Pancreas (tissue), 10 donors: ENCODE measurements around the gene MB. TPM values are rescaled to one million over a fixed set of nuclear protein-coding genes. Genes with fewer than 3 reads are reported as not detected.

Source experiments
- ATAC-seq, 4 donors: fragments of 200-7000 bp; cut with Tn5 transposase; one replicate each; pipeline versions ENCODE4 v1.8.0 to v1.9.1; 2020; ENCODE audit warnings: mild to moderate bottlenecking in 4 of 4, moderate library complexity in 4 of 4
- DNase-seq, 6 donors: peaks; one replicate each; pipeline ENCODE4 v3.0.0-alpha.2; 2020
- FAIRE-seq: peaks from 2 replicates; lab custom pipeline; 2012; peaks lifted over from hg19 to GRCh38; lab: Jason Lieb, UNC
- H3K27ac ChIP-seq, 4 donors: fragments of 200-600 bp; sonication (generic); 1 replicate in 3 of 4; 2 replicates in 1 of 4; pipeline versions ENCODE4 v1.5.0 to v1.8.0; 2020
- H3K27me3 ChIP-seq, 4 donors: fragments of 200-600 bp; one replicate each; pipeline ENCODE4 v1.8.0; 2021
- H3K36me3 ChIP-seq, 3 donors: fragments of 200-600 bp; sonication (generic) in 1 of 3; one replicate each; pipeline versions ENCODE4 v1.5.0 to v1.8.0; 2020 to 2021
- H3K4me1 ChIP-seq, 3 donors: fragments of 200-600 bp; one replicate each; pipeline ENCODE4 v1.8.0; 2021
- H3K4me3 ChIP-seq, 4 donors: fragments of 200-600 bp; sonication (generic) in 2 of 4; one replicate each; pipeline versions ENCODE4 v1.5.0 to v1.8.0; 2020 to 2021
- H3K9me3 ChIP-seq, 4 donors: fragments of 200-600 bp; one replicate each; pipeline ENCODE4 v1.8.0; 2021
- WGBS, 2 donors: extraction: QIAGEN DNeasy Blood & Tissue Kit; methylation state at CpG; one replicate each; pipeline ENCODE4 v1.1.7; 2013; 5-methylcytosine and 5-hydroxymethylcytosine counted together
- intact Hi-C, 3 donors: fragments of 100-400 bp; cut with DNase I; formaldehyde crosslinking; loops; one replicate each; pipeline versions ENCODE4 v1.11.1 to v1.14.2; 2022
- polyA plus RNA-seq, 2 donors: library from polyadenylated mRNA; stranded (reverse); fragments of 200-250 nt; gene quantifications; one replicate each; pipeline ENCODE4 v1.2.3, GENCODE V29; 2013
- total RNA-seq, 6 donors: library from RNA; stranded (reverse); fragmentation: NEBNext Ultra II Directional in 4 of 6; extraction: Animal tissue kit (Norgen Biotek cat#: 25700) in 4 of 6; gene quantifications; one replicate each; pipeline versions ENCODE4 v1.2.1 to v1.2.4, GENCODE V29; 2021 to 2023
- TF ChIP-seq, protein P1 (sequence below), 4 donors: fragments of 200-600 bp; sonication (generic) in 3 of 4; IDR thresholded peaks; one replicate each; pipeline versions ENCODE4 v1.5.0 to v1.8.0; 2021; ENCODE audit warnings: antibody characterized with exemption in 4 of 4
- donor health status: healthy with polysubstance abuse.
- donor health status: DM: no; HTN: no; CAD: no; lungs with moderate emphysema.
- donor health status: DM: no; HTN: no; CAD: no.
- donor health status: control.
- donor health status: control.
- donor health status: Bipolar disorder and iron deficiency.
- donor health status: DM: yes; HTN: yes; CAD: no.
- donor health status: DM: no; HTN: no; CAD: no.
- donor health status: DM: no; HTN: no; CAD: no.
- donor health status: DM: yes; HTN: yes; CAD: no.

MB gene
- total and polyA plus RNA-seq, 8 donors: 0.46 to 6.6 (median 1.2) TPM; not detected in 2

DNA sequence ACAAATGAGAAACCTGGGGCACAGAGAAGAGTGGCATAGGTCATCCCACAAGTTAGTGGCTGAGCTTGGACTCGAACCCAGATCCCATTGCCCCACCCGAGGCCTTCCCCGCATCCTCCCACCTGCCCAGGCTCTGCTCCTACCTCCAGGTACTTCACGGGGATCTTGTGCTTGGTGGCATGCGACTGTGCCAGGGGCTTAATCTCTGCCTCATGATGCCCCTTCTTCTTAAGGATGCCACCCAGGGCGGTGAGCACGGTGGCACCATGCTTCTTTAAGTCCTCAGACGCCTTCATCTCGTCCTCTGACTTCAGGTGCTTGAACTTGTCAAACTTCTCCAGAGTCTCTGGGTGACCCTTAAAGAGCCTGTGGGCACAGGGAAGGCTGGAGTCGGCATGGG lies 6.4 kb downstream of the MB start:
- Histone ChIP-seq H3K9me3 (no peaks in the 10 kb centered on the region), H3K4me3 (no peak overlapping the region), H3K27me3 (no peaks in the 10 kb centered on the region), H3K4me1 (no peaks in the 10 kb centered on the region), H3K27ac (no peak overlapping the region), H3K36me3 (no peaks in the 10 kb centered on the region)
- no peak for ATAC-seq
- TF ChIP-seq, protein P1, sequence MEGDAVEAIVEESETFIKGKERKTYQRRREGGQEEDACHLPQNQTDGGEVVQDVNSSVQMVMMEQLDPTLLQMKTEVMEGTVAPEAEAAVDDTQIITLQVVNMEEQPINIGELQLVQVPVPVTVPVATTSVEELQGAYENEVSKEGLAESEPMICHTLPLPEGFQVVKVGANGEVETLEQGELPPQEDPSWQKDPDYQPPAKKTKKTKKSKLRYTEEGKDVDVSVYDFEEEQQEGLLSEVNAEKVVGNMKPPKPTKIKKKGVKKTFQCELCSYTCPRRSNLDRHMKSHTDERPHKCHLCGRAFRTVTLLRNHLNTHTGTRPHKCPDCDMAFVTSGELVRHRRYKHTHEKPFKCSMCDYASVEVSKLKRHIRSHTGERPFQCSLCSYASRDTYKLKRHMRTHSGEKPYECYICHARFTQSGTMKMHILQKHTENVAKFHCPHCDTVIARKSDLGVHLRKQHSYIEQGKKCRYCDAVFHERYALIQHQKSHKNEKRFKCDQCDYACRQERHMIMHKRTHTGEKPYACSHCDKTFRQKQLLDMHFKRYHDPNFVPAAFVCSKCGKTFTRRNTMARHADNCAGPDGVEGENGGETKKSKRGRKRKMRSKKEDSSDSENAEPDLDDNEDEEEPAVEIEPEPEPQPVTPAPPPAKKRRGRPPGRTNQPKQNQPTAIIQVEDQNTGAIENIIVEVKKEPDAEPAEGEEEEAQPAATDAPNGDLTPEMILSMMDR (IDR thresholded peaks at IDR 0.05): no peak
- WGBS, 2 donors: 75 to 88% methylated on average over 10 of the region's 10 CpGs
- intact Hi-C loops: no loop called here
- DNase-seq: no peak
- FAIRE-seq: no peak

DNA sequence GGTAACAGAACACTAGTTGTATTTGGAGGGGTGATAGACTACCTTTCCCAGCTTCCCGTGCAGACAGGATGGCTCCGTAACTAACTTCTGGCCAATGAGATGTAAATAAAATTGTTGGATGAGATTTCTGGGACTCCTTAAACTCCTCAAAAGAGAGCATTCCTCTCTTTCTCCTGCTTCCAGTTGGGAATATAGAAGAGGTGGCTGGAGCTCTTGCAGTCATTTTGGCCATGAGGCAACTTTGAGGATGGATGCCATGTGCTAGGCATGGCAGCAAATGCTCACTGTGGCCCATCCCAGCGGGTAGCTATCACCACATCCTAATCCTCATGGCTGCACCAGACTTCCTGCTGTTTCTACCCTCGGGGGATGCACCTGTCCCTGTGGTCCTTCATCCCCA lies 7.4 kb downstream of the MB start:
- TF ChIP-seq, protein P1 (IDR thresholded peaks at IDR 0.05): no peak
- Histone ChIP-seq H3K9me3 (no peaks in the 10 kb centered on the region), H3K4me3 (no peak overlapping the region), H3K27ac (no peak overlapping the region), H3K4me1 (no peaks in the 10 kb centered on the region), H3K36me3 (no peaks in the 10 kb centered on the region), H3K27me3 (no peaks in the 10 kb centered on the region)
- WGBS, 2 donors: 81 to 87% methylated on average over 4 of the region's 4 CpGs
- intact Hi-C loops: no loop called here
- DNase-seq: no peak
- FAIRE-seq: no peak
- no peak for ATAC-seq

DNA sequence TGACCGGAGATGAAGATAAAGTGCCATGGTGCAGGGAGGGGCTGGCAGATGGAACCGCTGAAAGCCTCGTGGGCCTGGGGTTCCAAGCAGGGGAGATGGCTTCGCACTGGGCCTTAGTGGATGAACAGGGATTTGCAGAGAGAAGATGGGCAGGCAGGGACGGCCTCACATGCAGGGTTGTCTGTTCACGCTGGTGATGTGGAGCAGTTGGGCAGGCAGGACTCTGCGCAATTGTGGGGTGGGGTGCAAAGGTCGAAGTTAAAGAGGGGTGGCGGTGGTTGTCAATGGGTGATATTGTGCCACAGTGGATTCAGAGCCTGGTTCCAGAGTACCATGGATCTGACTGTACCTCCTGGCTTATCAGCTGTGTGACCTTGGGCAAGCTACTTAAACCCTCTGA lies 7.9 kb downstream of the MB start:
- no peak for FAIRE-seq

DNA sequence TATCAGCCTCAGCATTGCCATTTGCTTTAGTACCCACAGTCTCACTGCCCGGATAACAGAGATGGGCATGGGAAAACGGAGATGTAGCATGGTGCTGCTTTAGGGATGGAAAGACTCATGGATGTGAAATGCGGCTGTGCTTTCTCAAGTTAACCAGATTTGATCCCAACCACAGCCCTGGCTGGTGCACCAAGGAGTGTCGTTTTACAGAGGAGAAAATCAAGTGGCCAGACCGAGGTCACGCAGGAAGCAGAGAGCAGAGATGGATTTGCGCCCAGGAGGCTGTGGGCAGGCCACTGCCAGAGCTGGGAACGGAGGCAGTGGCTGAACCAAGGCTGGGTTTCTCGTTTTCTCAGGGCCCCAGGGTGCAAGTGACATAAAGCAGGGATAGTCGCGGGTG lies 9.0 kb downstream of the MB start:
- Histone ChIP-seq H3K4me1 (peaks cover 0 to 3% (median 0%) of the 10 kb centered on the region in 3 donors), H3K27me3 (no peaks in the 10 kb centered on the region), H3K27ac (no peak overlapping the region), H3K4me3 (no peak overlapping the region), H3K36me3 (no peaks in the 10 kb centered on the region), H3K9me3 (no peaks in the 10 kb centered on the region)
- no peak for FAIRE-seq
- intact Hi-C loops: no loop called here
- ATAC-seq: no peak
- DNase-seq: peak in 1 of 6 donors; percentile 10
- 76 to 78% methylated on average over 11 of the region's 11 CpGs for WGBS, 2 donors
- TF ChIP-seq, protein P1 (IDR thresholded peaks at IDR 0.05): no peak

More for the DNA sequence above, 7.9 kb downstream of the MB start:
- Histone ChIP-seq H3K4me3 (no peak overlapping the region), H3K27ac (no peak overlapping the region), H3K27me3 (no peaks in the 10 kb centered on the region), H3K36me3 (no peaks in the 10 kb centered on the region), H3K9me3 (no peaks in the 10 kb centered on the region), H3K4me1 (peaks cover 0 to 3% (median 0%) of the 10 kb centered on the region in 3 donors)
- WGBS, 2 donors: 86 to 90% methylated on average over 9 of the region's 9 CpGs
- TF ChIP-seq, protein P1 (IDR thresholded peaks at IDR 0.05): no peak
- no peak for ATAC-seq
- intact Hi-C loops: no loop called here
- DNase-seq: no peak

DNA sequence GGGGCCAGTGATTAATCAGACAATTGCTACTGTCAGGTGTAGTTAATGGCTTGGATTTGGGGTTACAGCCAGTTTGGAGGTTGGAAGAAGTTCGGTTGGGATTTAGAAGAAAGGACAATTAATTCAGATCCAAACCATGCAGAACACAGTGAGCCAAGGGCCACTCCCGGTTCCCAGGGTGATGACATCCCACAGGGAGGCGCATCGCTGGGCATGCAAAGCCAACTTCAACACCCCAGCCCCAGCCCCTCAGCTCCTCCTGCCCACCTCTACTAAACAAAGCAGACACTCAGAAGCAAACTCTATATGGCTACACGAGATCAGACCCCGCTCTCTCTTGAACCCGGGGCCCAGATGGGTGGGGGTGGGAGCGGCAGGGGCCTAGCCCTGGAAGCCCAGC lies 10.2 kb downstream of the MB start:
- Histone ChIP-seq H3K36me3 (no peaks in the 10 kb centered on the region), H3K4me1 (peaks cover 0 to 3% (median 0%) of the 10 kb centered on the region in 3 donors), H3K4me3 (no peak overlapping the region), H3K9me3 (no peaks in the 10 kb centered on the region), H3K27ac (no peak overlapping the region), H3K27me3 (no peaks in the 10 kb centered on the region)
- no peak for FAIRE-seq
- 79 to 84% methylated on average over 8 of the region's 8 CpGs for WGBS, 2 donors
- DNase-seq: peak in 1 of 6 donors; percentile 19
- intact Hi-C loops: no loop called here
- ATAC-seq: no peak
- TF ChIP-seq, protein P1 (IDR thresholded peaks at IDR 0.05): no peak
